NT2/D1 (cell line): ENCODE measurements around the gene MTRFR.

Experiments used
- DNase-seq: peaks from one replicate; pipeline ENCODE4 v3.0.0-alpha.2; 2011; ENCODE audit warnings: low read depth, low spot score
- H3K27me3 ChIP-seq: 2 replicates; pipeline ENCODE4 v1.6.0; 2011; ENCODE audit warnings: mild to moderate bottlenecking; ENCODE audit not compliant: insufficient read length, insufficient read depth
- H3K36me3 ChIP-seq: 2 replicates; pipeline ENCODE4 v1.6.1; 2011; ENCODE audit warnings: mild to moderate bottlenecking, low read length, mixed read lengths; ENCODE audit not compliant: insufficient read depth, insufficient read length
- H3K4me1 ChIP-seq: 2 replicates; pipeline ENCODE4 v1.5.1; 2011; ENCODE audit not compliant: insufficient read depth, insufficient read length
- H3K4me3 ChIP-seq: 2 replicates; pipeline ENCODE4 v1.5.1; 2011; ENCODE audit warnings: low read depth; ENCODE audit not compliant: insufficient read length
- H3K9ac ChIP-seq: 2 replicates; pipeline ENCODE4 v1.6.0; 2011; ENCODE audit warnings: low read depth; ENCODE audit not compliant: insufficient read length
- H3K9me3 ChIP-seq: 2 replicates; pipeline ENCODE4 v1.5.1; 2011; ENCODE audit warnings: mild to moderate bottlenecking, low read length; ENCODE audit not compliant: insufficient read depth
- SUZ12 ChIP-seq: IDR thresholded peaks from 2 replicates; pipeline ENCODE4 v1.6.1; 2011; ENCODE audit not compliant: insufficient read length, insufficient read depth; ENCODE audit errors: extremely low read depth
- YY1 ChIP-seq: IDR thresholded peaks from 2 replicates; pipeline ENCODE4 v1.6.1; 2011; ENCODE audit not compliant: insufficient read length, insufficient read depth
- ZNF274 ChIP-seq: IDR thresholded peaks from 2 replicates; pipeline ENCODE4 v1.6.1; 2011; ENCODE audit warnings: mild to moderate bottlenecking, low read depth, low read length

MTRFR gene

DNA sequence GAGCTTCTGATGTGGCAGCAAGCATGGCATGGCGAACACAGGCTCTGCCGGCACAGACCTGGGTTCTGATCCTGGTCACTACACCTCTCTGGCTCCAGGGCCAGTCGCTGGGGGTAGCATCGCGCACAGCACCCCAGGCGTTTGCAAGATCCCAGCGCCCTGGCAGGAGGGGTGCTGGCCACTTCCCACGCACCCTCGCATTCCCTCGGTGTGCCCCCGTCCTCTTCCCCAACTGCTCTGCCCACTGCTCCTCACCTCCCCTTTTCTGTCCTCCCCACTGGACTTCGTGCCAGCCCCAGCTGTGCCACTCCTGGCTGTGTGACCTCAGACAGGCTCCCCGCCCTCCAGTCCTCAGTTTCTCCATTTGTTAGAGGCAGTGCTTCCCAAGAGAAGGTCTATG is 35.6 kb downstream of the MTRFR start:
- TF ChIP-seq ZNF274 (no peak), YY1 (no peak), SUZ12 (no peak)
- H3K4me3 ChIP-seq, result peak overlapping the region; percentile 34
- no peak for DNase-seq

DNA sequence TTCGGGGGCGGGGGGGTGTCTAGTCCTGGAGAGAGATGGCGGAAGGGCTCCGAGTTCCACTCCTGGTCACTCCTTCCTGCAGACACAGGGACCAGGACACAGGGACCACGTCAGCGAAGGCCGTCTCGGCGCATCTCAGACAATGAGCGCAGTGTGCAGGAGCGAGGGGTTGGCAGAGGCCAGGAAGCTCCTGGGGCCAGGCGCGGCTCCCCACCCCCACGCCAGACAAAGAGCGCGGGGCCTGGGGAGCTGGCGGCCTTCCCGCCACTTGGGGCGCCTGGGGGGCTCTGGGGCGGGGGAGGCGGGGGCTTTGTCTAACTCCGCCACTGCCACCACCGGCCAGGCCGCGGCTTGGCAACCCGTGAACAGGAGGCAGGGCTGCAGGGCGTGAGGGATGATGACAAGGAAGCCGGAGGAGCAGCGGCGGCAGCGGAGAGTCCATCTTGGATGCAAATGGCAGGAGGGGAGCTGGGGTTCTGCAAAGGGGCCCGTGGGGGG is 36.2 kb downstream of the MTRFR start:
- Histone ChIP-seq H3K9me3 (no peaks in the 10 kb centered on the region), H3K4me3 (peak overlapping the region; percentile 72), H3K36me3 (peaks cover 50% of the 10 kb centered on the region), H3K27me3 (no peaks in the 10 kb centered on the region), H3K4me1 (peaks cover 22% of the 10 kb centered on the region), H3K9ac (peak overlapping the region; percentile 85)
- TF ChIP-seq ZNF274 (no peak), YY1 (no peak), SUZ12 (no peak)
- DNase-seq, result no peak

More for the DNA sequence above, 35.6 kb downstream of the MTRFR start:
- H3K9me3 ChIP-seq, result no peaks in the 10 kb centered on the region
- no peaks in the 10 kb centered on the region for H3K27me3 ChIP-seq
- H3K9ac ChIP-seq, result peak overlapping the region; percentile 85
- H3K36me3 ChIP-seq, result peaks cover 55% of the 10 kb centered on the region
- H3K4me1 ChIP-seq, result peaks cover 22% of the 10 kb centered on the region

DNA sequence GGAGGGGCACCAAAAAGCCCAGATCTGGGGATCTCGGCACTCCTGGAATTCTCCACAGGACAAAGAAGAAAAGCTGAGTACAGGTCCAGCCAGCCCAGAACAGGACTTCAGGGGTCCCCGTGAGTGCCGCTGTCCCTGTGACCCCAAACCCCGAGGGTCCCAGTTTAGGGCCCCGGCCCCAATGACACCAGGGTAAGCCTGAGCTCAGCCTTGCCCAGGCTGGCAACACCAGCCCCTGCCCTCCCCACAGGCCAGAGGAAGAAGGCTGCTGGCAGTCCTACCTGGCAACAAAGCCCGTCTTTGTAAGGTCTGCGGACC is 36.6 kb downstream of the MTRFR start:
- no peak for DNase-seq
- no peak for TF ChIP-seq YY1
- TF ChIP-seq ZNF274, result no peak
- TF ChIP-seq SUZ12, result no peak
- Histone ChIP-seq H3K9me3 (no peaks in the 10 kb centered on the region), H3K27me3 (no peaks in the 10 kb centered on the region), H3K4me3 (peak overlapping the region; percentile 72), H3K9ac (peak overlapping the region; percentile 81), H3K4me1 (peaks cover 20% of the 10 kb centered on the region), H3K36me3 (peaks cover 46% of the 10 kb centered on the region)

DNA sequence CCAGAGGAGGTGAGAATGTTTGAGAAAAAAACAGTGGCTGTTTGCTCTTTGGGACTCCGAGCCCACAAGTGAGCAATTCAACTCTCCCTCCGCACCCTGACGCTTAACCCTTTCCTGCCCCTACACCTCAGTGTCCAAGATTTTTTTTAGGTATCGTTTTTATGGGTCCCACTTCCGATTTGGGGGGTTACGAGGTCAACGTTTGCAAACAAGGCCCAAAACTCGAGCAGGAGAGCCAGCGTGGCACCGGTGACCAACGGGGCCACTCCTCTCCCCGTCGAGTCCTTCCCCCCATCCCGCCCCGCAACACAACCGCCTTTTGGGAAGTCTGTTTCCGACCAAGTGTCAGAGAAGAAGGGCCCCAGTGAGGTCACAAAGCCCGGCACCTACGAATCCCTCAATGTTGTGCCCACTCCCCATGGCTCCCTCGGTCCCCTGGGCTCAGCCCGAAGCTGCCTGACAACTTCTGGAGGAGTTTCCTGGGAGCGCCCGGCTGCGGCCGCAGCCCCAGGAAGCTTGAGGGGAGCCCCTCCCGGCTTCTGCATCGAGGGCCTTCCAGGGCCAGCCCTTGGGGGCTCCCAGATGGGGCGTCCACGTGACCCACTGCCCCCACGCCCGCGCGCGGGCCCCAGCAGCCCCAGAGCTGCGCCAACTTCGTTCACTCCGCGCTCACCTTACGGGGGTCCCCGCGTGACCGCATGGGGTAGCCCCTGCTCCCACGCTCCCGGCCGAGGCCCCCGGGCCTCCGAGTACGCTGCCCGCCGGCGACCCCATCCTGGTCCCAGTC is 37.2 kb downstream of the MTRFR start:
- Histone ChIP-seq H3K9ac (peak overlapping the region; percentile 81), H3K9me3 (no peaks in the 10 kb centered on the region), H3K4me3 (peak overlapping the region; percentile 72), H3K36me3 (peaks cover 40% of the 10 kb centered on the region), H3K27me3 (no peaks in the 10 kb centered on the region), H3K4me1 (peaks cover 17% of the 10 kb centered on the region)
- TF ChIP-seq SUZ12 (no peak), ZNF274 (no peak), YY1 (no peak)
- DNase-seq, result no peak

DNA sequence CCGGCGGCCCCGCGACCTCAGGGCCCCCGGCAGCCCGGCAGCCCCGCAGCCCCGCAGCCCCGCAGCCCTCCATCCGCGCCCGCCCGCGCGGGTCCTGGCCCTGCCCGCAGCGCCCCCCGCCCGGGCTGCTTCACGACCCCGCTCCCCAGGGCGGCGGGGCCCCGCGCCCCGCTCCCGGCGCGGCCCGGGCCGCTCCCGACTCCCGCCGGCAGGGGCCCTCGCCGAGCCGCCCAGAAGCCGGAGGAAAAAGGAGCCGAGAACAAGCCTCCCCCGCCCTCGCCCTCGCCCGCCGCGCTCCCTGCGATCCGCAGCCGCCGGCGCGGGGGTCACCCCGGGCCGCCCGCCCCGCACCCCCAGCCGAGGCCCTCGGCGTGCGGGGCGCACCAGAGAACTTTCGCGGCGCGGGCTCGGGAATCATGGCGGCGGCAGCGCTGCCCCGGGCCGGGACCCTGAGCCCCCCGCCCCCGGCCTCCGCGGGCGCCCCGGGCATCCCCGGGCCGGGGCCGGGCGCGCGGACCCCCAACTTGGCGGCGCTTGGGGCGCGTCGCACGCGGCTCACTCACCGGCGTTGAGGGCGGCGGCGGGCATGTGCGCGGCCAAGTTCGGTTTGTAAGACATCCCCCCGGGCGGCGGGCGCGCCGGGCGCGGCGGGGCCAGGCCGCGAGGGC is 37.9 kb downstream of the MTRFR start:
- Histone ChIP-seq H3K27me3 (no peaks in the 10 kb centered on the region), H3K9ac (peak overlapping the region; percentile 81)

DNA sequence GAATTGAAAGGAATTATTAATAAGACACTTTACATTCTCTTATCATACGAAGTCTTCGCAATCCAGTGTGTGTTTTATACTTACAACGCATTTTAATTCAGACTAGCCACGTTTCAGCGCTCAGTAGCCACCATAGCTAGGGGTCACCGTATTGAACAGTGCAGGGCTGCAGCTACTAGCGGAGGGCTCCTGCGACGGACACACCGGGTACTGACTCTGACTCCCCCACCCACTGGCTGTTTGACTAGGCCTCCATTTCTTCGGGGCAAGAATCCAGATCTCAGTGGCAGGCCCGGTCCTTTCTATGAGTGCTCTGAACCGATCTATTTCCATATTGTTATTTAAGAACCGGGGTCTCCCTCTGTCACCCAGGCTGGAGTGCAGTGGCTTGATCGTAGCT is 39.9 kb downstream of the MTRFR start:
- H3K27me3 ChIP-seq, result no peaks in the 10 kb centered on the region
- DNase-seq, result no peak
- no peak for TF ChIP-seq YY1
- no peak for TF ChIP-seq SUZ12
- no peak for TF ChIP-seq ZNF274
- no peak overlapping the region for H3K4me3 ChIP-seq
- peaks cover 15% of the 10 kb centered on the region for H3K4me1 ChIP-seq
- peaks cover 13% of the 10 kb centered on the region for H3K36me3 ChIP-seq
- H3K9ac ChIP-seq, result no peak overlapping the region
- no peaks in the 10 kb centered on the region for H3K9me3 ChIP-seq

More for the DNA sequence above, 37.9 kb downstream of the MTRFR start:
- no peak for DNase-seq
- TF ChIP-seq SUZ12, result no peak
- Histone ChIP-seq H3K36me3 (peaks cover 33% of the 10 kb centered on the region), H3K4me1 (peaks cover 17% of the 10 kb centered on the region), H3K4me3 (peak overlapping the region; percentile 72), H3K9me3 (no peaks in the 10 kb centered on the region)

DNA sequence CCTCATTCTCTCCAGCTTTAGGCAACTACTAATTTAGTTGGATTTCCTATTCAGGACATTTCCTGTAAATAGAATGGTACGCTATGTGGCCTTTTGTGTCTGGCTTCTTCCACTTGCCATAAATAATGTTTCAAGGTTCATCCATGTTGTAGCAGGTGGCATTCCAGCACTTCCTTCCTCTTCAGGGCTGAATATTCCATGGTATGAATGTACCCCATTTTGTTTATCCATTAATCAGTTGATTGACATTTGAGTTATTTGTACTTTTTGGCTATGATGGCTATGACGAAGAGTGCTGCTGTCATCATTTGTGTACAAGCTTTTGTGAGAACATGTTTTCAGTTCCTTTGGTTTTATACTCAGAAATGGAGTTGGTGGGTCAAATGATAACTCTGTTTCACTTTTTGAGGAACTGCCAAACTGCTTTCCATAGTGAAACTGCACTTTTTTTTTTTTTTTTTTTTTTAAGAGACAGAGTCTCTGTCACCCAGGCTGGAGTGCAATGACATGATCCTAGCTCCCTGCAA is 44.9 kb downstream of the MTRFR start:
- no peak for DNase-seq
- H3K9ac ChIP-seq, result no peak overlapping the region
- no peak for TF ChIP-seq ZNF274
- no peak for TF ChIP-seq YY1
- TF ChIP-seq SUZ12, result no peak

More for the DNA sequence above, 44.9 kb downstream of the MTRFR start:
- Histone ChIP-seq H3K4me3 (no peak overlapping the region), H3K27me3 (no peaks in the 10 kb centered on the region), H3K36me3 (no peaks in the 10 kb centered on the region), H3K9me3 (no peaks in the 10 kb centered on the region), H3K4me1 (peaks cover 2% of the 10 kb centered on the region)
